Tibial nerve (tissue), 4 donors: ENCODE results near the gene CHIC2.

Experiments used
- CTCF ChIP-seq, 5 experiments: fragments of 200-600 bp in 3 of 5; fragments of 450-650 bp in 2 of 5; sonication (generic) in 3 of 5; IDR thresholded peaks; one replicate each; pipeline ENCODE4 v1.5.1; 2016 to 2019; ENCODE audit warnings: antibody characterized with exemption in 5 of 5, mild to moderate bottlenecking in 3 of 5, moderate library complexity in 2 of 5
- EP300 ChIP-seq, 2 donors: sonication (generic); formaldehyde crosslinking; IDR thresholded peaks; one replicate each; pipeline ENCODE4 v1.6.1; 2017; ENCODE audit warnings: antibody characterized with exemption in 2 of 2, mild to moderate bottlenecking in 1 of 2

GRCh38 chr4:54110019-54110416 lies 45.6 kb upstream of the CHIC2 start:
- TF ChIP-seq CTCF (IDR thresholded peaks at IDR 0.05) (no peak), EP300 (IDR thresholded peaks at IDR 0.05) (no peak)
